Osteoblast (primary cell): ENCODE data around the gene IRF9. TPM values are rescaled to one million over a fixed set of nuclear protein-coding genes. Genes with fewer than 3 reads are reported as not detected.

ENCODE experiments used
- DNase-seq: peaks from one replicate; pipeline ENCODE4 v3.0.0; 2011; ENCODE audit warnings: low spot score, mixed read lengths; ENCODE audit not compliant: insufficient read length; ENCODE audit errors: missing footprints
- H2AFZ ChIP-seq: 2 replicates; pipeline ENCODE4 v1.6.0; 2011; ENCODE audit warnings: mild to moderate bottlenecking, low read length
- H3K27ac ChIP-seq: 2 replicates; pipeline ENCODE4 v1.5.1; 2011; ENCODE audit warnings: mild to moderate bottlenecking, low read depth, low read length, moderate library complexity
- H3K27me3 ChIP-seq: 2 replicates; pipeline ENCODE4 v1.6.0; 2012; ENCODE audit warnings: mild to moderate bottlenecking, control low read depth, inconsistent platforms, low read length, moderate library complexity; ENCODE audit not compliant: insufficient read depth
- H3K36me3 ChIP-seq: 2 replicates; pipeline ENCODE4 v1.5.1; 2011; ENCODE audit warnings: mild to moderate bottlenecking, low read length, control low read depth, moderate library complexity; ENCODE audit not compliant: insufficient read depth
- H3K4me1 ChIP-seq: 2 replicates; pipeline ENCODE4 v1.5.1; 2011; ENCODE audit warnings: mild to moderate bottlenecking, low read length, control low read depth, moderate library complexity; ENCODE audit not compliant: insufficient read depth
- H3K4me2 ChIP-seq: 2 replicates; pipeline ENCODE4 v1.6.0; 2011; ENCODE audit warnings: mild to moderate bottlenecking, low read length; ENCODE audit not compliant: insufficient read depth
- H3K4me3 ChIP-seq: fragments of 200-600 bp; sonication (generic); 3 replicates; pipeline ENCODE4 v1.5.1; 2012; ENCODE audit warnings: mild to moderate bottlenecking, low read length, inconsistent platforms; ENCODE audit not compliant: insufficient read depth
- H3K79me2 ChIP-seq: 2 replicates; pipeline ENCODE4 v1.6.0; 2012; ENCODE audit warnings: mild to moderate bottlenecking, low read length, control low read depth, inconsistent platforms; ENCODE audit not compliant: insufficient read depth
- H3K9me3 ChIP-seq: 2 replicates; pipeline ENCODE4 v1.5.1; 2011; ENCODE audit warnings: low read depth, low read length, control low read depth
- H4K20me1 ChIP-seq: 2 replicates; pipeline ENCODE4 v1.6.0; 2012; ENCODE audit warnings: mild to moderate bottlenecking, low read length, control low read depth; ENCODE audit not compliant: insufficient read depth
- CTCF ChIP-seq: IDR thresholded peaks from 2 replicates; pipeline ENCODE4 v1.5.1; 2011; ENCODE audit warnings: mild to moderate bottlenecking, low read depth, low read length, moderate library complexity; ENCODE audit errors: extremely low read depth
- total RNA-seq: library from RNA; depleted of rRNA; stranded (reverse); fragments of >200 nt; gene quantifications from 2 replicates; pipeline ENCODE4 v1.2.3, GENCODE V29; 2012

The IRF9 gene
- total RNA-seq, 1 donor: 117 TPM

- Histone ChIP-seq H3K4me1 (peaks cover 25% of the 10 kb centered on the region), H3K9me3 (no peaks in the 10 kb centered on the region), H3K36me3 (peaks cover 26% of the 10 kb centered on the region), H3K4me3 (no peak overlapping the region), H2AFZ (no peak overlapping the region), H3K27me3 (no peaks in the 10 kb centered on the region), H4K20me1 (peaks cover 8% of the 10 kb centered on the region), H3K4me2 (peak overlapping the region; percentile 18), H3K27ac (no peak overlapping the region), H3K79me2 (peaks cover 49% of the 10 kb centered on the region)
- no peak for TF ChIP-seq CTCF
- peak; percentile 77 for DNase-seq
These were observed 22.4 kb upstream of the IRF9 start for GRCh38 chr14:24138396-24139271.

GRCh38 chr14:24139272-24139934 is 21.7 kb upstream of the IRF9 start:
- DNase-seq: no peak
- Histone ChIP-seq H3K9me3 (no peaks in the 10 kb centered on the region), H4K20me1 (peaks cover 8% of the 10 kb centered on the region), H2AFZ (no peak overlapping the region), H3K4me3 (no peak overlapping the region), H3K27me3 (no peaks in the 10 kb centered on the region), H3K27ac (no peak overlapping the region), H3K79me2 (peaks cover 56% of the 10 kb centered on the region), H3K4me2 (peak overlapping the region; percentile 95), H3K36me3 (peaks cover 32% of the 10 kb centered on the region), H3K4me1 (peaks cover 33% of the 10 kb centered on the region)
- no peak for TF ChIP-seq CTCF

GRCh38 chr14:24141097-24141880 is 19.8 kb upstream of the IRF9 start, which contains the start of gene EMC9:
TSS of gene EMC9 (minus strand) at chr14:24141591. CDS start at chr14:24141304, 287 bp downstream.
- H2AFZ ChIP-seq: peak within 1 kb of the TSS; percentile 95
- TF ChIP-seq CTCF: peak; percentile 24
- peaks cover 46% of the 10 kb centered on the region for H3K4me1 ChIP-seq
- H3K4me3 ChIP-seq: peak within 1 kb of the TSS; percentile 82
- peaks cover 35% of the 10 kb centered on the region for H3K36me3 ChIP-seq
- DNase-seq: peak; percentile 100
- peak within 1 kb of the TSS; percentile 89 for H3K27ac ChIP-seq
- H3K9me3 ChIP-seq: no peaks in the 10 kb centered on the region
- peak within 1 kb of the TSS; percentile 95 for H3K4me2 ChIP-seq
- H4K20me1 ChIP-seq: peaks cover 8% of the 10 kb centered on the region
- H3K27me3 ChIP-seq: no peaks in the 10 kb centered on the region
- peaks cover 67% of the 10 kb centered on the region for H3K79me2 ChIP-seq
